DMS153 treated with DMSO at 0.1 percent for 48 hours (cell line): ENCODE measurements around the gene RBM4.
A peak's percentile ranks its signal among the peaks of the same experiment; 100 is the strongest.

Experiments used
- DNase-seq: peaks from one replicate; lab custom pipeline; 2025; ENCODE audit not compliant: unreplicated experiment; lab: John Stamatoyannopoulos, UW

The RBM4 gene

DNA sequence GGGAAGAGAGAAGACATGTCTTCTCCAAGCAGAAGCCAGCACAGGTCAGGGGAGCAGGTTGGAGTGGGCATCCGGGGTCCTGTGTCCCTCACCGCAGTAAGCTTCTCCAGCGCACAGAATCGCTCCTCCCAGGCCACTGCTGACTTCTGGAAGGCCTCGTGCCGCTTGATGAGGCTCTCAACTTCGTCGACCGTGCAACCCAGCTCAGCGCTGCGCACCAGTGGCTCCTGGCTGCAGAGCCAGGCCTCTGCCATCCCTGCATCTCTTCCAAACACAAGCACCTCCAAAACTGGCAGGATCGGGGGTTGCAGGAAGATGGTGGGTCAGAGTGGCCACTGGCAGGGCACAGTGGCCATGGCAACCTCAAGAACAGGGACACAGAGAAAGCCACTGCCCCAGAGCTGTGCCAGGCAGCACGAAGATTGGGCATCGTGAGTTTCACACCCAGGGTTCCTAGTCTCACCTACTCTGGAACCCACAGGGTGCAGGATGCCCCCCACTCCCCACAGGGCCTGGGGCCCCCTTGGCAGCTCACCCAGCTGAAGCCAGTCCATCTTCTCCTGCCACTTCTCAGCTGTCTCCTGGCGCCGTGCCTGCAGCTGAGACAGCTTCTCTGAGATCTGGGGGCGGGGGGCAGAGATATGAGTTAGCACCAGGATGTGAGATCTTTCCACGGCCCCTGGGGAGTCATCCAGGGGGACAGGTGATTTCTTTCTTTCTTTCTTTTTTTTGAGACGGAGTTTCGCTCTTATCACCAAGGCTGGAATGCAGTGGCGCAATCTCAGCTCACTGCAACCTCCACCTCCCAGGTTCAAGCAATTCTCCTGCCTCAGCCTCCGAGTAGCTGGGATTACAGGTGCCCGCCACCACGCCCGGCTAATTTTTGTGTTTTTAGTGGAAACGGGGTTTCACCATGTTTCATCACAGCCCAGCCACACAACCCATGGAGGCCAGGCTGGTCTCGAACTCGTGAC is 50.3 kb downstream of the RBM4 start:
- DNase-seq = no peak

DNA sequence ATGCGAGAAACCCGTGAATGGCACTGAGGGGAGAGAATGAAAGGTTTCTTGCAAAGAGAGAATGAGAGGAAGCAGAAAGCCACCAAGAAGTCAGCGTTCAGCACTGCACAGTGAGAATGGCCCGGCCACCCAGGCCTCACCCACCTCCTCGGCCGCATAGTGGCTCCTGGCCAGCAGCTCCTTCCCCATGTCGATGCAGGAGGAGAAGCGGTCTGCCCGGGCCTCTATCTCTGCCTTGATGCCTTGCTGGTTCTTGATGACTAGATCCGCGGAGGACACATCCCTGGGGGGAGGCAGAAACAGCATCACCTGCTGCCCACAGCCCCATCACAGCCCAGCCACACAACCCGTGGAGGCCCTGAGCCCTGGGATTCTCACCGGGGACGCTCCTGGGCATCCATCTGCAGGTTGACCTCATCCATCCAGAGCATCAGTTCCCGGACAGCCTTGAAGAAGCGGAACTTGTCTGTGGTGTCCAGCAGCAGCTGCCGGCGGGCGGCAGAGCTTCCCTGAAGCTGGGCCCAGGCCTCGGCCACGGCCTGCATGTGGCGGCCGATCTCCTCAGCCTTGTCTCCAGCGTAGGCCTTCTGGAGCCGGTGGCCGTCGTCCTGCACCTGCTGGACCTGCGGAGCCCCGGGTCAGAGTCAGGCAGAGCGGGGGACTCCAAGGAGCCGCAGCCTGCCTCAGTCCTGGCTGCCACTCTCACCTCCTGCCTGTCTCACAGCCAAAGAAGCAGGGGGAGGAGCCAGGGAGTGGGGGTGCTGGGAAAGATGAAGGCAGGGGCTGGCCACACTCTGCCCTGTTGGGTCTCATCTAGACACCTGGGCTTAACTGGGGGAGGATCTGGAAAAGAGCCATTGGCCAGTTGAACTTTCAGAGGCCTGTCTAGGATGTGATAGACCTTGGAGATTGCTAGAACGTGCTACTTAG is 51.4 kb downstream of the RBM4 start:
- DNase-seq = no peak

DNA sequence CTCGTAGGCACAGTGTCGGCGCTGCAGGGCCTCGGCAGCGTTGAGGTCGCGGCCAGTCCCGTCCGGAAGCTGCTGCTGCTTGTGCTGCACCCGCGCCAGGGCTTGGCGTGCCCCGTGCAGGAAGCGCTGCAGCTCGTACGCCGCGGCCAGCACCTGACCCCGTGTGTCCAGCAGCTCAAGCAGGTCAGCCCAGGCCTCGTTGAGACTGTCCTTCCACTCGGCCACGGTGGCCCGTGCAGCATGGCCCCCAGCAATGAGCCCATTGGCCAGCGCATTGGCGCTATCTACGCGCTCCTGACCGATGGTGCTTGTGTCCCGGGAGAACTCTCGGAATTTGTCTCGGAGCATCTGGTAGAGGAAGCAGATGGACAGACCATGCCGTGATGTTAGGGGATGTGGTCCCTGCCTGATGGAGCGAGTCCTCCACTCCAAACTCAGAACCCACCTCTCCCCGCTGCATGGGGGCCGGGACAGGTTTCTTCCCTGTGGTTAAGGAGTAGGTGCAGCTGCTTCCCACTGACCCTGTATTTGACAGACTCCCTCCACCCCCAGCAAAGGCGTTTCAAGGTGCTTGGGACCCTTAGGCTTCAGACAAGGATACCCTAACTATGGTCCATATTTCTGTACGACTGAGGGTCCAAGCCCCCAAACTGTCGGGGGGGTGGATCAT is 52.9 kb downstream of the RBM4 start:
- no peak for DNase-seq

DNA sequence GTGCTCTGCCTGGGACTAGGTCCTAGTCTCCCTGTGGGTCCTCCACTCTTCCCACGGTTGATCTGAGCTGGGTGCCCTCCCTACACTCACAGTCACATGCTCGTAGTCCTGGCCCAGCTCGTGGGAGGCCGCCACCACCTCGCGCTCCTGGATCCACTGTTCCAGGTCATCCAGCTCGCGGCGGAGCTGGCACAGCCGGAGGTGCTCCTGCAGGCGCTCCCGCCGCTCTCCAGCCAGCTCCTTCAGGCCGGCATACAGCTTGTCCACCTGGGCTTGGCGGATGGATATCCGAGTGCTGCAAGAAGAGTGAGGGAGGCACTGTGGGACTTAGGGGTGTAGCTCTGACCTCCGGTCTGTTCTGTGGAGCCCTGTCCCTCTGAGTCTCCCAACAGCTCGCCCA is 53.9 kb downstream of the RBM4 start:
- no peak for DNase-seq

DNA sequence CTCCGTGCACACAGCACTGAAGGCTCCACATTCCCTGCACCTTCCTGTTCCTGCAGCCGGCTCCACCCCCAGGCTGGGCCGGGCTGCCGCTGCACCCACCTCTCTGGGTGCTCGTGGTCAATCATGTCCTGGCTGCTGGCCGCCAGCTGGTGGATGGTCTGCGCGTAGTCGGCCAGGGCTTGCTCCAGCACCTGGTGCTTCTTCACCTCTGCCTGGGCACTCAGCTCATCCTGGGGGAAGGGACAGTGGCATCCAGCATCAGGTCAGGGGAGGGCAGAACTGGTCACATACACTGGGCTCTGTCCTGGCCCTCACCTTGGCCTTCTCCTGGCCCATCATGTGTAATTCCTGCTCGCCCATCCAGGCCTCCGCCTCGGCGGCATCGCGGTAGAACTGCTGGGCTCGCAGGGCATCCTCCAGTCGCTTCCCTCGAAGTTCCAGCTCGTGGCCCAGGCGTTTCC is 54.4 kb downstream of the RBM4 start:
- DNase-seq = no peak

DNA sequence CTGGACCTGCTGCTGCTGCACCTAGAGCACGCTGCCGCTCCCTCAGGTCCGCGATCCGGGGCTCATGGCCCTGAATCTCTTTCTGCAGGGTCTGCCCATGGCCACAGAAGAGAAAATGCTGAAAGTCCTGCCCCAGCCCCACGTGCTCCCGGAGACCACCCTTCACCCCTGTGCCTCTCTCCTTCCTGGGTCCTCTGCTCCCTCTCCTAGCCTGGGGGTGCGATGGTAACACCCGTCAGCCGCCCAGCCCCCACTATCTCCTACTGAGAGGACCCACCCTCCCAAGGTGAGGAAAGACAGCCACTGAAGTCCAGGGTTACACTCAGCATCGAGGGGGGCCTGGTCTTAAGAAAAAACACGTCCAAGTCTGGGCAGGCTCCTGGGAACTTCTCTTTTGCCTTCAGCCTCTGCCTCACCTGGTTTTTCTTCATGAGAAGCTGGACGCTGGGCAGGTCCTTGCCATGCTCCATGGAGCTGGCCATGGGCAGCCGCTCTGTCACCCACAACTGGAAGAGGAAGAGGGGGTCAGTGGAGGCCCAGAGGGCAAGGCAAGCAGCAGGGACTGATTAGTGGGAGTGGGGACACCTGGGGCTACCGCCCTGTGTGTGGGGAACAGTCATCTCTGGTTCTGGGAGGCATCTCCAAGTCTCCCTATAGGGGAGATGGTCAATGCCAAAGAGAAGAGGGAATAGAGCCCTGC is 55.0 kb downstream of the RBM4 start:
- DNase-seq = no peak

DNA sequence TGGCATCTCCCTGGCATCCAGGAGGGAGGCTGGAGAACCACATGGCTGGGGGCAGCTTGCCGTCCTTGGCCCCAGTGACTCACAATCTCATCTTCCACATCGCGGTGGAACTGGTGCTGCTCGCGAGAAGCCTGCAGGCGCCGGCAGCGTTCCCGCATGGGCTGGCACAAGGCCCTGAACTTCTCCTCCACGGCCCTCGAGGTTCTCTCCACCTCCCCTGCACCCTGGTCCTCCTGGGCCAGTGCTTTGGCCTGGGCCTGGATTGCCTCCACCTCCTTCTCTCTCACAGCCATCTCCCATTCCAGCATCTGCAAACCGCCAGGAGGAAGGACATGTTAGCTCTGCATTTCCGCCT is 55.5 kb downstream of the RBM4 start:
- DNase-seq = no peak

DNA sequence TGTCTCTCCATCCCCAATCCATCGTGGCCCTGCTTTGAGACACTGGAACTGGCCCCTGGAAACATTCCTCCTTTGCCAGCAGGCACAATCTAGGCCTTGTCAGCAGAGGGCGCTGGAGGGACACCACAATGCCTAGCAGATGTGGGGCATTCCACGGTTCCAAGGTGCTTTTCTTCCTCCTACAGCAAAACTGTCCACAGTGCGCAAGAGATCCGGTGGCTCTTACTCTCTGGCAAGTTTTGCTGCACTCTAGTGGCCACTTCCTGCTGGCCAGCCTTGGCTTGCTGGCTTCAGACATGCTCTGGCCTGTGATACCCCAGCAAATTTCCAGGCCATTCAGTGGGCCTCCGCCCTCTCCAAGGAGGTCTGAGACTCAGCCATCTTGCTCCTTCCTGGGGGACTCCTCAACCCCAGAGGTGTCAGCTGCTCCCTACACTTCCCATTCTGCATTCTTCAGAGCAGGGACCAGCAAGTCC is 56.3 kb downstream of the RBM4 start:
- peak; percentile 88 for DNase-seq
